Loucy (cell line): ENCODE data around the gene PACSIN2.

ENCODE experiments used
- H2AFZ ChIP-seq: fragments of 200-600 bp; sonication (generic); 2 replicates; pipeline ENCODE4 v1.6.0; 2016; ENCODE audit warnings: antibody characterized with exemption, mild to moderate bottlenecking, low read length, moderate library complexity
- H3F3A ChIP-seq: fragments of 200-600 bp; 2 replicates; pipeline ENCODE4 v1.6.0; 2016; ENCODE audit warnings: antibody characterized with exemption, low read depth, mild to moderate bottlenecking
- H3K27me3 ChIP-seq: fragments of 200-600 bp; sonication (generic); 2 replicates; pipeline ENCODE4 v1.6.1; 2014; ENCODE audit warnings: low read length, mild to moderate bottlenecking; ENCODE audit not compliant: insufficient read depth, poor library complexity, severe bottlenecking
- H3K36me3 ChIP-seq: fragments of 200-600 bp; sonication (generic); 2 replicates; pipeline ENCODE4 v1.6.1; 2016; ENCODE audit warnings: low read length; ENCODE audit not compliant: insufficient read depth
- H3K4me1 ChIP-seq: fragments of 200-600 bp; sonication (generic); 2 replicates; pipeline ENCODE4 v1.5.1; 2014; ENCODE audit warnings: low read length, mild to moderate bottlenecking; ENCODE audit not compliant: insufficient read depth, poor library complexity, severe bottlenecking
- H3K4me2 ChIP-seq: fragments of 200-600 bp; sonication (generic); 2 replicates; pipeline ENCODE4 v1.6.0; 2014; ENCODE audit warnings: antibody characterized with exemption, low read length, low read depth, mild to moderate bottlenecking; ENCODE audit not compliant: poor library complexity, severe bottlenecking
- H3K4me3 ChIP-seq: fragments of 200-600 bp; sonication (generic); 2 replicates; pipeline ENCODE4 v1.5.1; 2014; ENCODE audit warnings: low read length, mild to moderate bottlenecking, mixed read lengths; ENCODE audit not compliant: poor library complexity, severe bottlenecking
- H3K79me2 ChIP-seq: fragments of 200-600 bp; sonication (generic); 2 replicates; pipeline ENCODE4 v1.6.1; 2014; ENCODE audit warnings: low read length; ENCODE audit not compliant: insufficient read depth
- H3K9ac ChIP-seq: fragments of 200-600 bp; sonication (generic); 2 replicates; pipeline ENCODE4 v1.6.0; 2014; ENCODE audit warnings: mild to moderate bottlenecking, low read depth, low read length, moderate library complexity; ENCODE audit not compliant: poor library complexity, severe bottlenecking
- H3K9me2 ChIP-seq: fragments of 200-600 bp; sonication (generic); replicated peaks from 2 replicates; pipeline ENCODE4 v1.6.1; 2016; ENCODE audit warnings: low read depth, low read length, mixed read lengths
- H3K9me3 ChIP-seq: fragments of 200-600 bp; sonication (generic); 2 replicates; pipeline ENCODE4 v1.6.1; 2014; ENCODE audit warnings: mild to moderate bottlenecking, antibody characterized with exemption, low read length, low read depth; ENCODE audit not compliant: insufficient read depth
- H4K20me1 ChIP-seq: fragments of 200-600 bp; sonication (generic); 2 replicates; pipeline ENCODE4 v1.6.0; 2014; ENCODE audit warnings: antibody characterized with exemption, low read length, mild to moderate bottlenecking; ENCODE audit not compliant: insufficient read depth, poor library complexity, severe bottlenecking
- CTCF ChIP-seq: fragments of 200-600 bp; sonication (generic); conservative IDR thresholded peaks from 2 replicates; pipeline ENCODE4 v1.5.1; 2014; ENCODE audit warnings: mild to moderate bottlenecking, antibody characterized with exemption, low read length
- EZH2phosphoT487 ChIP-seq: fragments of 200-600 bp; IDR thresholded peaks from 2 replicates; pipeline ENCODE4 v1.6.1; 2018; ENCODE audit warnings: antibody characterized with exemption, mild to moderate bottlenecking, moderate library complexity, borderline replicate concordance

Gene PACSIN2

GRCh38 chr22:42887523-42888507 lies 127.1 kb downstream of the PACSIN2 start:
- peaks cover 93% of the 10 kb centered on the region; the same call in 1 of the 2 replicates for H3K36me3 ChIP-seq
- no peaks in the 10 kb centered on the region for H3K4me1 ChIP-seq
- no peaks in the 10 kb centered on the region for H4K20me1 ChIP-seq
- H3K9ac ChIP-seq: no peak overlapping the region
- H3K27me3 ChIP-seq: no peaks in the 10 kb centered on the region
- H3K9me3 ChIP-seq: no peaks in the 10 kb centered on the region
- no peaks in the 10 kb centered on the region for H3K9me2 ChIP-seq
- no peaks in the 10 kb centered on the region for H3K79me2 ChIP-seq
- TF ChIP-seq CTCF (no peak), EZH2phosphoT487 (no peak)
- no peak overlapping the region for H3K4me2 ChIP-seq
- no peak overlapping the region for H2AFZ ChIP-seq
- no peaks in the 10 kb centered on the region for H3F3A ChIP-seq
- no peak overlapping the region for H3K4me3 ChIP-seq

- H3K79me2 ChIP-seq: no peaks in the 10 kb centered on the region
- no peaks in the 10 kb centered on the region for H3K9me3 ChIP-seq
- no peak overlapping the region for H3K4me2 ChIP-seq
- no peaks in the 10 kb centered on the region for H4K20me1 ChIP-seq
- no peak overlapping the region for H3K9ac ChIP-seq
- H3F3A ChIP-seq: no peaks in the 10 kb centered on the region
- H3K9me2 ChIP-seq: no peaks in the 10 kb centered on the region
- no peak for TF ChIP-seq EZH2phosphoT487
- TF ChIP-seq CTCF: no peak
- no peak overlapping the region for H3K4me3 ChIP-seq
- peaks cover 94% of the 10 kb centered on the region; the same call in 1 of the 2 replicates for H3K36me3 ChIP-seq
- no peaks in the 10 kb centered on the region for H3K4me1 ChIP-seq
- H3K27me3 ChIP-seq: no peaks in the 10 kb centered on the region
- no peak overlapping the region for H2AFZ ChIP-seq
These were observed 127.8 kb downstream of the PACSIN2 start for GRCh38 chr22:42887120-42887519.

GRCh38 chr22:42885446-42885845 lies 129.5 kb downstream of the PACSIN2 start:
- Histone ChIP-seq H3K4me3 (no peak overlapping the region), H3K9me3 (no peaks in the 10 kb centered on the region), H3K9ac (no peak overlapping the region), H3K9me2 (no peaks in the 10 kb centered on the region), H3F3A (no peaks in the 10 kb centered on the region), H3K27me3 (no peaks in the 10 kb centered on the region), H4K20me1 (no peaks in the 10 kb centered on the region), H3K4me2 (no peak overlapping the region), H3K36me3 (peaks cover 95% of the 10 kb centered on the region; the same call in 1 of the 2 replicates), H3K4me1 (no peaks in the 10 kb centered on the region), H2AFZ (no peak overlapping the region), H3K79me2 (no peaks in the 10 kb centered on the region)
- no peak for TF ChIP-seq EZH2phosphoT487
- no peak for TF ChIP-seq CTCF
